Lower lobe of right lung (tissue), 2 donors: ENCODE measurements around the gene TUBB. TPM values are rescaled to one million over a fixed set of nuclear protein-coding genes. Genes with fewer than 3 reads are reported as not detected.

Source experiments
- ATAC-seq, 2 donors: fragments of 200-7000 bp; cut with Tn5 transposase; one replicate each; pipeline ENCODE4 v1.9.1; 2020 to 2022; ENCODE audit warnings: mild to moderate bottlenecking in 2 of 2, moderate library complexity in 2 of 2
- DNase-seq: peaks from one replicate; pipeline ENCODE4 v3.0.0-alpha.2; 2020
- H3K27ac ChIP-seq: fragments of 200-600 bp; one replicate; pipeline ENCODE4 v1.8.0; 2022
- H3K27me3 ChIP-seq: fragments of 200-600 bp; one replicate; pipeline ENCODE4 v1.8.0; 2022; ENCODE audit warnings: low read depth
- H3K36me3 ChIP-seq: fragments of 200-600 bp; one replicate; pipeline ENCODE4 v1.8.0; 2022; ENCODE audit warnings: mild to moderate bottlenecking
- H3K4me1 ChIP-seq: fragments of 200-600 bp; one replicate; pipeline ENCODE4 v1.8.0; 2022
- H3K4me3 ChIP-seq: fragments of 200-600 bp; one replicate; pipeline ENCODE4 v1.8.0; 2022; ENCODE audit warnings: mild to moderate bottlenecking
- H3K9me3 ChIP-seq: fragments of 200-600 bp; one replicate; pipeline ENCODE4 v1.8.0; 2022
- CTCF ChIP-seq: fragments of 200-600 bp; IDR thresholded peaks from one replicate; pipeline ENCODE4 v1.8.0; 2022; ENCODE audit warnings: antibody characterized with exemption, mild to moderate bottlenecking
- intact Hi-C: fragments of 100-400 bp; cut with DNase I; formaldehyde crosslinking; loops from one replicate; pipeline ENCODE4 v1.11.0; 2022
- total RNA-seq: library from RNA; stranded (reverse); fragmentation: NEBNext Ultra II Directional; extraction: Animal tissue kit (Norgen Biotek cat#: 25700); gene quantifications from one replicate; pipeline ENCODE4 v1.2.1, GENCODE V29; 2021
- donor health status: DM: no; HTN: yes; CAD: no; lungs with severe emphysema.

TUBB gene
- total RNA-seq, 1 donor from 2014 or later, result 292 TPM

GRCh38 chr6:30770592-30770991, 50.4 kb downstream of the TUBB start:
- DNase-seq, result no peak
- H3K36me3 ChIP-seq, result no peaks in the 10 kb centered on the region
- no peak for ATAC-seq
- H3K27ac ChIP-seq, result no peak overlapping the region
- intact Hi-C loops, result no loop called here
- peaks cover 22% of the 10 kb centered on the region for H3K4me1 ChIP-seq
- no peak overlapping the region for H3K4me3 ChIP-seq
- no peak for TF ChIP-seq CTCF
- H3K9me3 ChIP-seq, result no peaks in the 10 kb centered on the region
- no peaks in the 10 kb centered on the region for H3K27me3 ChIP-seq

GRCh38 chr6:30774701-30775100, 54.5 kb downstream of the TUBB start:
- no peak overlapping the region for H3K4me3 ChIP-seq
- intact Hi-C loops, result no loop called here
- no peak for TF ChIP-seq CTCF
- H3K36me3 ChIP-seq, result no peaks in the 10 kb centered on the region
- DNase-seq (no peak), ATAC-seq (no peak)
- no peaks in the 10 kb centered on the region for H3K27me3 ChIP-seq
- H3K27ac ChIP-seq, result no peak overlapping the region
- H3K9me3 ChIP-seq, result no peaks in the 10 kb centered on the region
- peaks cover 25% of the 10 kb centered on the region for H3K4me1 ChIP-seq

Other genes starting within 250 kb of the TUBB start
- gene HLA-E, start 230.8 kb upstream of the TUBB start, total RNA-seq, result 1,079 TPM
- 54.9 TPM for gene GNL1, start 163.9 kb upstream of the TUBB start, total RNA-seq
- 7.5 TPM for gene PRR3, start 163.1 kb upstream of the TUBB start, total RNA-seq
- 40.0 TPM for gene ABCF1, start 148.9 kb upstream of the TUBB start, total RNA-seq
- 68.8 TPM for gene PPP1R10, start 103.1 kb upstream of the TUBB start, total RNA-seq
- 55.0 TPM for gene MRPS18B, start 102.5 kb upstream of the TUBB start, total RNA-seq
- gene ATAT1, start 93.5 kb upstream of the TUBB start, total RNA-seq, result 8.9 TPM
- gene C6orf136, start 73.2 kb upstream of the TUBB start, total RNA-seq, result 19.9 TPM
- 28.4 TPM for gene DHX16, start 47.3 kb upstream of the TUBB start, total RNA-seq
- gene PPP1R18, start 33.7 kb upstream of the TUBB start, total RNA-seq, result 78.5 TPM
- 10.0 TPM for gene NRM, start 29.4 kb upstream of the TUBB start, total RNA-seq
- gene MDC1, start 3.1 kb upstream of the TUBB start, total RNA-seq, result 24.5 TPM
- 151 TPM for gene FLOT1, start 22.3 kb downstream of the TUBB start, total RNA-seq
- 18.0 TPM for gene IER3, start 24.2 kb downstream of the TUBB start, total RNA-seq
- gene DDR1, start 164.2 kb downstream of the TUBB start, total RNA-seq, result 80.9 TPM
- gene GTF2H4, start 187.9 kb downstream of the TUBB start, total RNA-seq, result 37.1 TPM
- gene VARS2, start 193.9 kb downstream of the TUBB start, total RNA-seq, result 33.0 TPM
- gene SFTA2, start 211.8 kb downstream of the TUBB start, total RNA-seq, result 351 TPM
- 5.3 TPM for gene MUCL3, start 220.6 kb downstream of the TUBB start, total RNA-seq